Neuronal stem cell (in vitro differentiated cells): ENCODE results near the gene LAMA5.

Experiments used
- DNase-seq: peaks from one replicate; pipeline ENCODE4 v3.0.0-alpha.2; 2013; ENCODE audit warnings: low spot score
- H2AFZ ChIP-seq: one replicate; pipeline ENCODE4 v1.6.1; 2013; ENCODE audit warnings: mild to moderate bottlenecking, low read length, inconsistent platforms
- H2AK5ac ChIP-seq: 2 replicates; pipeline ENCODE4 v1.6.1; 2013; ENCODE audit warnings: low read depth, mild to moderate bottlenecking, inconsistent platforms, low read length, moderate library complexity, mixed read lengths
- H2BK120ac ChIP-seq: 2 replicates; pipeline ENCODE4 v1.6.1; 2013; ENCODE audit warnings: low read depth, mild to moderate bottlenecking, inconsistent platforms, low read length, moderate library complexity, mixed read lengths
- H2BK12ac ChIP-seq: one replicate; pipeline ENCODE4 v1.6.1; 2013; ENCODE audit warnings: low read length, inconsistent platforms
- H2BK15ac ChIP-seq: 2 replicates; pipeline ENCODE4 v1.6.1; 2013; ENCODE audit warnings: mild to moderate bottlenecking, low read length, inconsistent platforms, mixed read lengths
- H2BK5ac ChIP-seq: one replicate; pipeline ENCODE4 v1.6.1; 2013; ENCODE audit warnings: inconsistent platforms, mild to moderate bottlenecking, low read length, moderate library complexity
- H3K14ac ChIP-seq: one replicate; pipeline ENCODE4 v1.6.1; 2013; ENCODE audit warnings: low read length, inconsistent platforms
- H3K18ac ChIP-seq: 2 replicates; pipeline ENCODE4 v1.6.1; 2013; ENCODE audit warnings: low read length, inconsistent platforms
- H3K23ac ChIP-seq: 2 replicates; pipeline ENCODE4 v1.6.1; 2013; ENCODE audit warnings: low read depth, mild to moderate bottlenecking, mixed read lengths, low read length, inconsistent platforms; ENCODE audit not compliant: poor library complexity
- H3K27ac ChIP-seq: replicated peaks from 3 replicates; pipeline ENCODE4 v1.5.1; 2013; ENCODE audit warnings: low read length, inconsistent platforms
- H3K27me3 ChIP-seq, 3 experiments: 2 replicates each; pipeline ENCODE4 v1.6.1; 2013; ENCODE audit warnings: low read length in 3 of 3, mild to moderate bottlenecking in 2 of 3, inconsistent platforms in 1 of 3, low read depth in 1 of 3, mixed read lengths in 1 of 3, moderate library complexity in 1 of 3; ENCODE audit not compliant: control insufficient read depth in 3 of 3, insufficient read depth in 3 of 3
- H3K36me3 ChIP-seq, 2 donors: replicated peaks in 1 of 2; 2 replicates each; pipeline ENCODE4 v1.6.1; 2013; ENCODE audit warnings: low read length in 2 of 2; ENCODE audit not compliant: control insufficient read depth in 2 of 2, insufficient read depth in 2 of 2
- H3K4ac ChIP-seq: 2 replicates; pipeline ENCODE4 v1.6.1; 2013; ENCODE audit warnings: inconsistent platforms, mild to moderate bottlenecking, low read length, moderate library complexity
- H3K4me1 ChIP-seq, 2 donors: 1 replicate in 1 of 2; 2 replicates in 1 of 2; pipeline ENCODE4 v1.6.1; 2013; ENCODE audit warnings: low read length in 2 of 2, low read depth in 1 of 2; ENCODE audit not compliant: control insufficient read depth in 2 of 2, insufficient read depth in 1 of 2
- H3K4me2 ChIP-seq: one replicate; pipeline ENCODE4 v1.6.1; 2013; ENCODE audit warnings: mild to moderate bottlenecking, low read length, inconsistent platforms; ENCODE audit not compliant: insufficient read depth, poor library complexity, severe bottlenecking
- H3K4me3 ChIP-seq, 2 donors: 2 replicates each; pipeline ENCODE4 v1.5.1; 2013; ENCODE audit warnings: low read length in 2 of 2, mild to moderate bottlenecking in 2 of 2, inconsistent platforms in 1 of 2, moderate library complexity in 1 of 2
- H3K79me1 ChIP-seq: one replicate; pipeline ENCODE4 v1.6.1; 2013; ENCODE audit warnings: low read depth, mild to moderate bottlenecking, inconsistent platforms, low read length, moderate library complexity
- H3K9ac ChIP-seq: one replicate; pipeline ENCODE4 v1.6.1; 2013; ENCODE audit warnings: mild to moderate bottlenecking, low read depth, low read length, inconsistent platforms; ENCODE audit not compliant: poor library complexity
- H3K9me3 ChIP-seq, 2 donors: replicated peaks in 1 of 2; 2 replicates each; pipeline versions ENCODE3 to v1.6.1; 2013; ENCODE audit warnings: low read length in 2 of 2, mild to moderate bottlenecking in 2 of 2, inconsistent platforms in 1 of 2, low read depth in 1 of 2, mixed read lengths in 1 of 2, moderate library complexity in 1 of 2; ENCODE audit not compliant: control insufficient read depth in 2 of 2, insufficient read depth in 1 of 2
- H4K8ac ChIP-seq: one replicate; pipeline ENCODE4 v1.6.1; 2013; ENCODE audit warnings: low read depth, mild to moderate bottlenecking, inconsistent platforms, low read length, moderate library complexity
- H4K91ac ChIP-seq: one replicate; pipeline ENCODE4 v1.6.1; 2013; ENCODE audit warnings: low read length, low read depth, mild to moderate bottlenecking, inconsistent platforms; ENCODE audit not compliant: poor library complexity
- WGBS, 2 donors: extraction: QIAGEN DNeasy Blood & Tissue Kit; methylation state at CpG; one replicate each; pipeline ENCODE4 v1.1.7; 2013; ENCODE audit warnings: missing lambda C conversion rate in 2 of 2, mixed read lengths in 1 of 2; ENCODE audit not compliant: insufficient read length in 2 of 2, insufficient replicate concordance in 1 of 2; ENCODE audit errors: extremely low coverage in 2 of 2; 5-methylcytosine and 5-hydroxymethylcytosine counted together

The LAMA5 gene

GRCh38 chr20:62313460-62314338 is 53.4 kb downstream of the LAMA5 start:
- Histone ChIP-seq H2BK120ac (no peak overlapping the region), H3K4me2 (no peak overlapping the region), H4K91ac (no peak overlapping the region), H2BK5ac (no peak overlapping the region), H3K23ac (peak overlapping the region; percentile 65), H4K8ac (no peak overlapping the region), H2BK12ac (no peak overlapping the region), H3K14ac (no peak overlapping the region), H3K9ac (no peak overlapping the region), H3K4me3 (no peak overlapping the region), H3K18ac (no peak overlapping the region), H2AK5ac (no peak overlapping the region), H3K79me1 (peaks cover 9% of the 10 kb centered on the region), H3K4me1 (no peaks in the 10 kb centered on the region), H3K27ac (no peak overlapping the region), H3K27me3 (no peaks in the 10 kb centered on the region), H3K9me3 (no peaks in the 10 kb centered on the region), H2BK15ac (no peak overlapping the region), H3K36me3 (peaks cover 64 to 74% of the 10 kb centered on the region in 2 donors), H3K4ac (no peak overlapping the region), H2AFZ (no peak overlapping the region)
- DNase-seq = no peak
- WGBS, 2 donors = no CpG with 5 or more reads among the region's 55 CpGs

GRCh38 chr20:62313021-62313420 is 54.1 kb downstream of the LAMA5 start:
- H3K36me3 ChIP-seq = peaks cover 70 to 76% of the 10 kb centered on the region in 2 donors
- H4K8ac ChIP-seq = no peak overlapping the region
- no peak overlapping the region for H2AK5ac ChIP-seq
- no peak overlapping the region for H3K4me2 ChIP-seq
- H3K4me1 ChIP-seq = no peaks in the 10 kb centered on the region
- no peak overlapping the region for H3K4me3 ChIP-seq
- peak overlapping the region; percentile 77 for H3K9ac ChIP-seq
- no peak overlapping the region for H2AFZ ChIP-seq
- H4K91ac ChIP-seq = no peak overlapping the region
- H3K4ac ChIP-seq = no peak overlapping the region
- H3K9me3 ChIP-seq = no peaks in the 10 kb centered on the region
- DNase-seq = no peak
- peaks cover 9% of the 10 kb centered on the region for H3K79me1 ChIP-seq
- no peak overlapping the region for H3K23ac ChIP-seq
- H2BK12ac ChIP-seq = no peak overlapping the region
- no peak overlapping the region for H3K18ac ChIP-seq
- no peak overlapping the region for H2BK15ac ChIP-seq
- no peak overlapping the region for H2BK120ac ChIP-seq
- WGBS, 2 donors = no CpG with 5 or more reads among the region's 26 CpGs
- H3K27me3 ChIP-seq = no peaks in the 10 kb centered on the region
- no peak overlapping the region for H2BK5ac ChIP-seq
- no peak overlapping the region for H3K27ac ChIP-seq
- peak overlapping the region; percentile 38 for H3K14ac ChIP-seq

DNA sequence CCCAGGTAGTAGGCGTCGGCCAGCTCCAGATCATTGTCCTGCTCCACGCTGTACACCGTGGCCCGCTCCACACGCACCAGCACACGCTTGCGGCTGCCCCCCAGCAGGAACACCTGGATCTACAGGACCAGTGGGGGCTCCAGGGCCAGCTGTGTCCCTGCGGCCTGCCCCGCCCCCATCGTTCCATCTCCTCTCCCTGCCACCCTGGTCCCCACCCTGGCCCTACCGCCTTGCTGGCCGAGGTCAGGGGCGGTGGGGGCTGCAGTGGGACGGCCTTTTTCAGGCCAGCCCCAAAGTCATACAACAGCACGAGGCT is 54.5 kb downstream of the LAMA5 start:
- Histone ChIP-seq H2BK5ac (no peak overlapping the region), H3K79me1 (peaks cover 9% of the 10 kb centered on the region), H3K4me3 (no peak overlapping the region), H2BK12ac (no peak overlapping the region), H2AFZ (no peak overlapping the region), H3K9ac (peak overlapping the region; percentile 77), H3K14ac (no peak overlapping the region), H2BK120ac (no peak overlapping the region), H3K27ac (no peak overlapping the region), H3K23ac (no peak overlapping the region), H3K4me2 (no peak overlapping the region), H3K27me3 (no peaks in the 10 kb centered on the region), H4K91ac (no peak overlapping the region), H3K18ac (no peak overlapping the region), H3K36me3 (peaks cover 74 to 80% of the 10 kb centered on the region in 2 donors), H4K8ac (no peak overlapping the region), H2AK5ac (no peak overlapping the region), H3K9me3 (no peaks in the 10 kb centered on the region), H3K4ac (no peak overlapping the region), H3K4me1 (no peaks in the 10 kb centered on the region), H2BK15ac (no peak overlapping the region)
- WGBS, 2 donors = no CpG with 5 or more reads among the region's 16 CpGs
- no peak for DNase-seq

GRCh38 chr20:62311832-62312661 is 55.1 kb downstream of the LAMA5 start:
- H2BK15ac ChIP-seq = no peak overlapping the region
- no peak overlapping the region for H4K91ac ChIP-seq
- no peak overlapping the region for H3K23ac ChIP-seq
- no peak overlapping the region for H3K14ac ChIP-seq
- no peak overlapping the region for H2BK120ac ChIP-seq
- H3K79me1 ChIP-seq = peaks cover 12% of the 10 kb centered on the region
- no peak overlapping the region for H3K9ac ChIP-seq
- no peak overlapping the region for H3K18ac ChIP-seq
- no peak overlapping the region for H3K4ac ChIP-seq
- no peaks in the 10 kb centered on the region for H3K9me3 ChIP-seq
- H2AFZ ChIP-seq = no peak overlapping the region
- H3K27ac ChIP-seq = no peak overlapping the region
- no peaks in the 10 kb centered on the region for H3K27me3 ChIP-seq
- no peak overlapping the region for H2BK12ac ChIP-seq
- no peak overlapping the region for H3K4me3 ChIP-seq
- no peak overlapping the region for H4K8ac ChIP-seq
- H2BK5ac ChIP-seq = no peak overlapping the region
- peaks cover 74 to 80% of the 10 kb centered on the region in 2 donors for H3K36me3 ChIP-seq
- no peak for DNase-seq
- H3K4me1 ChIP-seq = no peaks in the 10 kb centered on the region
- H3K4me2 ChIP-seq = no peak overlapping the region
- H2AK5ac ChIP-seq = no peak overlapping the region
- WGBS, 2 donors = no CpG with 5 or more reads among the region's 60 CpGs
